Subcutaneous adipose tissue (tissue), 4 donors: Measurements from ENCODE around the gene IP6K1. TPM values are rescaled to one million over a fixed set of nuclear protein-coding genes. Genes with fewer than 3 reads are reported as not detected.

Source experiments
- total RNA-seq, 4 donors: library from RNA; depleted of rRNA; stranded (reverse); fragments of >200 nt; gene quantifications; one replicate each; pipeline ENCODE4 v1.1.0, GENCODE V29; 2016
- TF ChIP-seq, protein P1 (sequence below): fragments of 450-650 bp; IDR thresholded peaks from one replicate; pipeline ENCODE4 v1.5.1; 2016; ENCODE audit warnings: low read depth, mild to moderate bottlenecking, control low read depth, antibody characterized with exemption, moderate library complexity

IP6K1 gene
- total RNA-seq, 4 donors from 2014 or later = 25.1 to 36.7 (median 31.6) TPM

DNA sequence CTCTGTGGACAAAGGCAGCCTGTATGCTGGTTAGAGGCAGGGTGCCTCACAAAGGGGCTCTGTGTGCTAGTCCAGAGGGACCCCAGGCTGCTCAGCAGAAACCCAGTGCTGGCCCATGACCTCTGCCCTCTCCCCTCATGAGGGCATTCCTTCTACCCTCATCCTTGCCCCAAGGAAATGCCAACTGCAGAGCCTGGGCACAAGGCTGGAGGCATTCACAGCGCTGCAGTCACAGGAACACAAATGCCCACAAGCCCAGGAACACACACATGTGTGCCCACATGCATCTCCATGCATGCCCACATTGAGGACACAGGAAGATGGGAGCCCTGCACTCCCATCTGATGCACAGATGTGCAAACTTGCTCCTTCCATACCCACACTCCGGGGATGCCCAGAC lies 20.5 kb upstream of the IP6K1 start:
- TF ChIP-seq, protein P1, sequence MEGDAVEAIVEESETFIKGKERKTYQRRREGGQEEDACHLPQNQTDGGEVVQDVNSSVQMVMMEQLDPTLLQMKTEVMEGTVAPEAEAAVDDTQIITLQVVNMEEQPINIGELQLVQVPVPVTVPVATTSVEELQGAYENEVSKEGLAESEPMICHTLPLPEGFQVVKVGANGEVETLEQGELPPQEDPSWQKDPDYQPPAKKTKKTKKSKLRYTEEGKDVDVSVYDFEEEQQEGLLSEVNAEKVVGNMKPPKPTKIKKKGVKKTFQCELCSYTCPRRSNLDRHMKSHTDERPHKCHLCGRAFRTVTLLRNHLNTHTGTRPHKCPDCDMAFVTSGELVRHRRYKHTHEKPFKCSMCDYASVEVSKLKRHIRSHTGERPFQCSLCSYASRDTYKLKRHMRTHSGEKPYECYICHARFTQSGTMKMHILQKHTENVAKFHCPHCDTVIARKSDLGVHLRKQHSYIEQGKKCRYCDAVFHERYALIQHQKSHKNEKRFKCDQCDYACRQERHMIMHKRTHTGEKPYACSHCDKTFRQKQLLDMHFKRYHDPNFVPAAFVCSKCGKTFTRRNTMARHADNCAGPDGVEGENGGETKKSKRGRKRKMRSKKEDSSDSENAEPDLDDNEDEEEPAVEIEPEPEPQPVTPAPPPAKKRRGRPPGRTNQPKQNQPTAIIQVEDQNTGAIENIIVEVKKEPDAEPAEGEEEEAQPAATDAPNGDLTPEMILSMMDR = no peak

DNA sequence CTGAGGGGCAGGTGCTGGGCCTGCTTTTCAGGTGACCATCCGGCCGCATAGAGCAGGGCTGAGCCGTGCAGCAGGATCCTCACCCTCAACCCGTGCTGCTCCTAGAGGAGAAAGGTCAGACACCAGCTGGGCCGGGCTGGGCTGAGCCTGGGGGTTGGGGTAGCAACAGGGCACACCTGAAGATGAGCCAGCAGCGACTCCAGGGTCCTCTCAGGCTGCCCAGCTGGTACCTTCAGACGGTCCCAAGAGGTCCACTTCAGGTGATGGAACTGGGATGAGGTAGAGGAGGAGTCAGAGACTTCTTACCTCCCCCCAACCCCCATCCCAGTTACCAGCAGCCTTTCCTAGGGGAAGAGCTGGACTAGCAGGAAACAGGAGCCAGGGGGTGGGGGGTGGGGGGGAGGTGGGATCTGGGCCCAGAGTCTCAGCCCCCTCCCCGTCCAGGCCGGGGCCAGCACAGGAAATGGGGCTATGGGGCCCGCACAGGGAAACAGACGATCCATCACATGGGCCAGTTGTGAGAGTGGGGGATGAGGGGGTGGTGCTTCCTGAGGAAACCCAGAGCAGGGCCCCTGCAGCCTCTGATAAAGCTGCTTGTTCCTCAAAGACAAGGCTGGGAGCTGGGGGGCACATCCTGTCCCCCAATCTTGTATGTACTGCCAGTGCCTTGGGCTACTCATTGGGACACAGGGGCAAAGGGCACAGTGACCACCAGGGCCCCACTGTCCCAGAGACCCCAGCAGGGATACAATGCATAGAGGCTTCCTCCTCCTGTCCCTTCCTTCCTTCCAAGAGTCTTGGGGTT lies 19.8 kb upstream of the IP6K1 start:
- TF ChIP-seq, protein P1 = no peak

DNA sequence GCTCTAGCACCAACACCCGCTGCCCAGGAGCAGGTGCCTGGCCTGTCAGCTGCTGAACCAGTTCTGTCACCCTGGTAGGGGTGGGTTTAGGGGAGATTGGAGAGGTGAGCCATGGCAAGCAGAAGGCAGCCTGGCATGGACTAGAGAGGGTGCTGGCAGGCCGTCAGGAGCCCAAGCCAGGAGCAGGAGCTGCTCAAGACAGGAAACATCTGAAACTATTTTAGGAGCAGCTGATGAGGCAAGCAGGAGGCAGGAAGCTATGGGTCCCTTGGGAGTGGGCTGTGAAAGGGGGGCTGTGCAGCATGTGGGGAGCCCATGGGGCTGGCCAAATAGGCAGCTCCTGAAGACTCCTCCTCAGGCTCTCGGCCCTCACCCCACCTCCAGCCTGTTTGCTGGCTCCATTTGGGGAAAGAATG lies 19.0 kb upstream of the IP6K1 start:
- TF ChIP-seq, protein P1 = no peak

DNA sequence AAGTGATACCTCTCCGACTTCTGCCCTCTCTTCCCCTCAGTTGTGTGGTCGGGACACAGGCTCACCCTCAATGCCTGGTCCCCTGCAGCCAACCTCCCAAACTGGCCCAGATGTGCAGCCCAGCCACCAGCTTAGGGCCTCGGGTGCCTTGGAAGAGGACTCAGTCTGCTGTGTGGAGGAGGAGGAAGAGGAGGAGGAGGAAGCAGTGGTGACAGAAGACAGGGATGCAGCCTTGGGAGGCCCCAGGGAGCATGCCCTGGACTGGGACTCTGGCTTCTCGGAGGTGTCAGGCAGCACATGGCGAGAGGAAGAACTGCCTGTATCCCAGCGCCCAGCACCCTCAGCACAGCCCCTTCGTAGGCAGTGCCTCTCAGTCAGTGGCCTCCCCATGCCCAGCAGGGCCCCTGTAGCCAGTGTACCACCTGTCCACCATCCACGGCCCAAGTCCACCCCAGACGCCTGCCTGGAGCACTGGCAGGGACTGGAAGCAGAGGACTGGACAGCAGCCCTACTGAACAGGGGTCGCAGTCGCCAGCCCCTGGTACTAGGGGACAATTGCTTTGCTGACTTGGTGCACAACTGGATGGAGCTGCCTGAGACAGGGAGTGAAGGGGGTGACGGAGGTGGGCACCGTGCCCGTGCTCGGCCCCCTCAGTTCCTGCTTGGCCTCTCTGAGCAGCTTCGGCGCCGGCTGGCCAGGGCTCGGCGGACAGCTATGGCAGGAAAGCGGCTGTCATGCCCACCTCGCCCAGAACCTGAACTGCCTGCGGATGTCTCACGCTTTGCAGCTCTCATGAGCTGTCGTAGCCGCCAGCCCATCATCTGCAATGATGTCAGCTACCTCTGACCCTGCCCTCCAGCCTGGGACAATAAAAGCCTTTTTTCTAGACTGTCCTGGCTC lies 18.0 kb upstream of the IP6K1 start:
- TF ChIP-seq, protein P1 = no peak

DNA sequence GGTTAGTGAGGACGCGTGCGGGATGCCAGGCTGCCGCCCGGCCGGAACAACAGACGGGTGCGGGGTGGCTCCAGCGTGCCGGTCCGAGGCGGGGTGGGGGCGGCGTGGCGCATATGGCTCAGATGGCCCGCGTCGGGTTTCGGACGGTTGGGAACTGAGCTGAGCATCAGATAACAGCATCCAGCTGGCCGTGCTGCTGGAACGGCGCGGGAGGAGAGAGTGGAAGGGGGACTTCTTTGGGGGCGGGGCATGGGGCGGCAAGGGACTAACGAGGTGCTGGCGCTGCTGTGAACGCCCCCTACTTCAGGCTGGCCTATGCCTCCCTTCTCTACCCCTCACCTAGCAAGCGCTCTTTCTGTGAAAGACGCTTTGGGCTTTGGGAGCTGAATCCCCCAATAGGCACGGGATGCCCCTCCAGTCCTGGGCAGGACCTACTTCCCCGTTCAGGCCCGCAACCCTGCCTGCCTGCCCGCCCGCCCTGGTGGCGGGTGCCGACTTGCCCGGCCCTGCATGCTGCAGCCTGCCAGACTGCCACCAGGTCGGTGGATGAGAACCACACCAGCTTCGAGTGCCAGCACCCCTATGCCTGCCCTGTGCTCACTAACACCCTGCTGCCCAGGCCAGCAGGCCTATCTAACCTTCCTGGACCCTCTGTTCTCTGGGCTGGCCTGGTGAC lies 17.3 kb upstream of the IP6K1 start:
- TF ChIP-seq, protein P1 = no peak

DNA sequence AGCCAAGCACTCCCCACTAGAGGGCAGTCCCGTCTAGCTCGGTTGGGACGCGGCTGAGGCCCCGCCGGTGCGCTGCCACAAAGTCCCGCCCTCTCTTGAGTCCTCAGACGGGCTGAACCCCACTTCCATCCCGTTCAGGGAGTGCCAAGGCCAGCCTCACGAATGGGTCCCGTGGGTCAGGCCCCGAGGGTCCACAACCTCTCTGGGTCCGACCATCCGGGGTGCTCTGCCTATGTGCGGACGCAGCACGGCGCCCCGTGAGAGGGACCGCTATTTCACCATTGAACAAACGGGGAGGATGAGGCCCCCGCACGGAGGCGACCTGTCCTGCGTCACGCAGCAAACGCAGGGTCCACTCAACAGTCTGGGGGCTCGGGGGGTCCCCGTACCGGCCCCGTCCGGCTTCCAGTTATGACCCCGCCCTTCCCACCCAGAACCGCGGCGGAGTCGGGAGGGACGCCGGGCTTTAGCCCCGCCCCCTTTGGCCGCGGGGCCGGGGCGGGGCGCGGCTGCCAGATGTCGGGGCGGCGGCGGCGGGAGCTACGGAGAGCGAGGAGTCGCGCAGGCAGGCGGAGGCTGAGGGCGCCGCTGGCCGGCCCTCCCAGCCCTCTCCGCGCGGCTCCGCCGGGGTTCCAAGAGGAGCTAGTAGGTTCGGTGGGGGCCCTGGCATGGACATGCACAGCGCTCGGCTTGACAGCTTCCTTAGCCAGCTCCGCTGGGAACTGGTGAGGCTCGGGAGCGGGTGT lies 16.6 kb upstream of the IP6K1 start, which contains the start of gene INKA1:
INKA1 (plus strand) TSS at position 543 of the 746 bp plus-strand sequence; CDS start at position 675, 132 bp downstream.
- TF ChIP-seq, protein P1 = no peak
